SK-N-SH (cell line): ENCODE data around the gene EXOC6B. TPM values are rescaled to one million over a fixed set of nuclear protein-coding genes. Genes with fewer than 3 reads are reported as not detected.
A peak's percentile ranks its signal among the peaks of the same experiment; 100 is the strongest.

Source experiments
- CTCF ChIA-PET: fragments of 300-600, 350-600 bp; formaldehyde crosslinking; extraction: SDS; loops from one replicate; lab custom pipeline; 2021; lab: Yijun Ruan, JAX
- POLR2A ChIA-PET: fragments of 350-600 bp; sonication (Branson Sonifier 250); formaldehyde crosslinking; extraction: SDS; loops from one replicate; lab custom pipeline; 2020; ENCODE audit warnings: antibody characterized with exemption, inconsistent platforms; lab: Yijun Ruan, JAX
- DNase-seq: peaks from one replicate; pipeline ENCODE4 v3.0.0; 2012
- H2AFZ ChIP-seq: fragments of 200-600 bp; sonication (generic); 2 replicates; pipeline ENCODE4 v1.8.1; 2016; ENCODE audit warnings: antibody characterized with exemption, mild to moderate bottlenecking, low read depth
- H3F3A ChIP-seq: fragments of 200-600 bp; sonication (generic); replicated peaks from 2 replicates; pipeline ENCODE3; 2016; ENCODE audit warnings: antibody characterized with exemption, mild to moderate bottlenecking; ENCODE audit not compliant: insufficient read depth
- H3K27ac ChIP-seq, 2 experiments: fragments of 200-500 bp in 1 of 2; fragments of 200-600 bp in 1 of 2; sonication (Bioruptor generic) in 1 of 2; sonication (generic), shearing (Covaris generic) in 1 of 2; 2 replicates each; pipeline versions ENCODE4 v1.5.1 to v1.6.1; 2014 to 2016; ENCODE audit warnings: low read depth in 2 of 2, inconsistent platforms in 1 of 2, low read length in 1 of 2, mild to moderate bottlenecking in 1 of 2, mixed read lengths in 1 of 2
- H3K27me3 ChIP-seq: fragments of 200-600 bp; sonication (generic), shearing (Covaris generic); 2 replicates; pipeline ENCODE4 v1.6.1; 2016; ENCODE audit warnings: mixed run types; ENCODE audit not compliant: insufficient read depth
- H3K36me3 ChIP-seq, 2 experiments: fragments of 200-500 bp in 1 of 2; fragments of 200-600 bp in 1 of 2; sonication (Bioruptor generic) in 1 of 2; sonication (generic) in 1 of 2; replicated peaks in 1 of 2; 2 replicates each; pipeline versions ENCODE3 to v1.5.1; 2014 to 2016; ENCODE audit warnings: low read length in 1 of 2, mild to moderate bottlenecking in 1 of 2; ENCODE audit not compliant: insufficient read depth in 2 of 2, control insufficient read depth in 1 of 2
- H3K4me1 ChIP-seq, 2 experiments: fragments of 200-500 bp in 1 of 2; fragments of 200-600 bp in 1 of 2; sonication (Bioruptor generic) in 1 of 2; sonication (generic), shearing (Covaris generic) in 1 of 2; 2 replicates each; pipeline versions ENCODE4 v1.5.1 to v1.6.1; 2014 to 2016; ENCODE audit warnings: low read depth in 1 of 2, low read length in 1 of 2, mixed run types in 1 of 2; ENCODE audit not compliant: insufficient read depth in 2 of 2, control insufficient read depth in 1 of 2
- H3K4me2 ChIP-seq: fragments of 200-600 bp; sonication (generic), shearing (Covaris generic); 2 replicates; pipeline ENCODE4 v1.6.1; 2017; ENCODE audit warnings: mixed run types
- H3K4me3 ChIP-seq, 2 experiments: fragments of 200-500 bp in 1 of 2; fragments of 200-600 bp in 1 of 2; sonication (Bioruptor generic) in 1 of 2; sonication (generic), shearing (Covaris generic) in 1 of 2; 2 replicates each; pipeline versions ENCODE4 v1.5.1 to v1.8.1; 2014 to 2016; ENCODE audit warnings: low read depth in 2 of 2, inconsistent platforms in 1 of 2, low read length in 1 of 2, mild to moderate bottlenecking in 1 of 2, mixed read lengths in 1 of 2, moderate library complexity in 1 of 2
- H3K79me2 ChIP-seq: fragments of 200-600 bp; sonication (generic); 2 replicates; pipeline ENCODE4 v1.8.1; 2017; ENCODE audit warnings: mild to moderate bottlenecking; ENCODE audit not compliant: insufficient read depth
- H3K9ac ChIP-seq: fragments of 200-600 bp; sonication (generic); 2 replicates; pipeline ENCODE4 v1.6.1; 2017; ENCODE audit warnings: mixed run types
- H3K9me2 ChIP-seq: fragments of 200-600 bp; sonication (generic); 2 replicates; pipeline ENCODE4 v1.6.1; 2017; ENCODE audit warnings: mixed run types
- H3K9me3 ChIP-seq: fragments of 200-600 bp; sonication (generic); 2 replicates; pipeline ENCODE4 v1.6.1; 2017; ENCODE audit warnings: mixed run types, mild to moderate bottlenecking, moderate library complexity
- H4K20me1 ChIP-seq: fragments of 200-600 bp; sonication (generic); 2 replicates; pipeline ENCODE4 v1.6.1; 2017; ENCODE audit warnings: mild to moderate bottlenecking, mixed run types; ENCODE audit not compliant: insufficient read depth
- CTCF ChIP-seq: fragments of 200-600 bp; sonication (generic); IDR thresholded peaks from 2 replicates; pipeline ENCODE4 v1.6.1; 2017; ENCODE audit warnings: antibody characterized with exemption, mild to moderate bottlenecking, moderate library complexity
- FOXJ3 ChIP-seq: sonication (generic); formaldehyde crosslinking; IDR thresholded peaks from 2 replicates; pipeline ENCODE4 v1.5.1; 2020; ENCODE audit warnings: mild to moderate bottlenecking, missing genetic modification reagents
- MAX ChIP-seq: IDR thresholded peaks from 2 replicates; pipeline ENCODE4 v1.4.0; 2012; ENCODE audit warnings: low read depth
- RAD21 ChIP-seq: IDR thresholded peaks from 2 replicates; pipeline ENCODE4 v1.6.1; 2012; ENCODE audit warnings: mild to moderate bottlenecking, low read length
- RCOR1 ChIP-seq: fragments of 150-350 bp; IDR thresholded peaks from 2 replicates; pipeline ENCODE4 v1.6.1; 2017; ENCODE audit warnings: antibody characterized with exemption, low read length
- SMC3 ChIP-seq: IDR thresholded peaks from 2 replicates; pipeline ENCODE4 v1.6.1; 2012; ENCODE audit warnings: low read depth, low read length, improper control_type of control experiment
- TAF1 ChIP-seq: IDR thresholded peaks from 2 replicates; pipeline ENCODE4 v1.6.1; 2012; ENCODE audit warnings: low read depth, mild to moderate bottlenecking, low read length, moderate library complexity, borderline replicate concordance
- USF2 ChIP-seq: fragments of 150-350 bp; IDR thresholded peaks from 2 replicates; pipeline ENCODE4 v1.6.1; 2017; ENCODE audit warnings: antibody characterized with exemption, low read length, low read depth, borderline replicate concordance
- YY1 ChIP-seq: IDR thresholded peaks from 2 replicates; pipeline ENCODE4 v1.4.0; 2012; ENCODE audit warnings: low read depth, mild to moderate bottlenecking
- ZBTB33 ChIP-seq: IDR thresholded peaks from 2 replicates; pipeline ENCODE4 v1.4.0; 2012; ENCODE audit warnings: low read depth, borderline replicate concordance
- WGBS: methylation state at CpG from one replicate; pipeline ENCODE4 v1.1.6; 2017; ENCODE audit warnings: low lambda C conversion rate; 5-methylcytosine and 5-hydroxymethylcytosine counted together
- polyA plus RNA-seq, 3 experiments: library from polyadenylated mRNA; depleted of rRNA; stranded (reverse); fragments of >200 nt; gene quantifications; 2 replicates each; pipeline ENCODE4 v1.2.3, GENCODE V29; 2012

Gene EXOC6B
- polyA plus RNA-seq, 1 of the 3 experiments (the other 2 are of a cell fraction) = 7.4 TPM

- H3K36me3 ChIP-seq = no peaks in the 10 kb centered on the region
- POLR2A ChIA-PET = no interaction called here
- no peak overlapping the region for H3K27ac ChIP-seq
- CTCF ChIA-PET = interaction anchor here (0.6 to 7.9 kb wide), 57 partner anchors 8 to 1317 kb away, joined by 3 to 116 read pairs (median 4); partner anchors contain the start of gene SPR
- TF ChIP-seq MAX = 0 out of 2 replicates have a peak, but pooled peaks have one; percentile 15
- peak; percentile 81 for TF ChIP-seq SMC3
- no peak for TF ChIP-seq ZBTB33
- no peak for TF ChIP-seq YY1
- no peak for TF ChIP-seq USF2
- TF ChIP-seq CTCF = peak; percentile 95
- TF ChIP-seq RCOR1 = peak; percentile 58
- peak; percentile 75 for TF ChIP-seq RAD21
- no peak for TF ChIP-seq TAF1
- TF ChIP-seq, all 33 proteins: peak for 5
- WGBS = 11% methylated on average over 28 of the region's 33 CpGs
- H4K20me1 ChIP-seq = no peaks in the 10 kb centered on the region
- H3K9ac ChIP-seq = no peak overlapping the region
- peaks cover 5% of the 10 kb centered on the region; the same call in 1 of the 2 replicates for H3K27me3 ChIP-seq
- peak overlapping the region; percentile 73 for H3K4me2 ChIP-seq
- H3K9me3 ChIP-seq = no peaks in the 10 kb centered on the region
- DNase-seq = peak; percentile 91
- H3K79me2 ChIP-seq = no peaks in the 10 kb centered on the region
- peaks cover 0 to 9% of the 10 kb centered on the region in 2 experiments; a peak in 1 of 4 replicates for H3K4me1 ChIP-seq
- no peaks in the 10 kb centered on the region for H3K9me2 ChIP-seq
- H3K4me3 ChIP-seq = peak overlapping the region; percentile 31 to 37
- H2AFZ ChIP-seq = 0 out of 2 replicates have a peak overlapping the region, but pooled peaks have one; percentile 54
- H3F3A ChIP-seq = no peaks in the 10 kb centered on the region
Observed at GRCh38 chr2:72862239-72862988, 36.6 kb upstream of the EXOC6B start.

GRCh38 chr2:72859831-72860262 is 34.0 kb upstream of the EXOC6B start:
- H3K79me2 ChIP-seq = no peaks in the 10 kb centered on the region
- 2% methylated on average over 3 of the region's 3 CpGs for WGBS
- no peak overlapping the region for H3K9ac ChIP-seq
- peak; percentile 65 for DNase-seq
- H3K9me3 ChIP-seq = no peaks in the 10 kb centered on the region
- no peak overlapping the region for H3K4me3 ChIP-seq
- no peaks in the 10 kb centered on the region for H3K36me3 ChIP-seq
- H3F3A ChIP-seq = no peaks in the 10 kb centered on the region
- POLR2A ChIA-PET = no interaction called here
- no peak overlapping the region for H2AFZ ChIP-seq
- TF ChIP-seq CTCF = peak; percentile 78
- TF ChIP-seq FOXJ3 = no peak
- peak; percentile 81 for TF ChIP-seq RAD21
- peak; percentile 84 for TF ChIP-seq SMC3
- CTCF ChIA-PET = interaction anchor here (0.6 to 7.9 kb wide), 37 partner anchors 8 to 1325 kb away, joined by 3 to 116 read pairs (median 4); partner anchors contain the start of gene SPR
- no peak overlapping the region for H3K4me2 ChIP-seq
- no peak overlapping the region for H3K27ac ChIP-seq
- peaks cover 0 to 9% of the 10 kb centered on the region in 2 experiments; a peak in 1 of 4 replicates for H3K4me1 ChIP-seq
- H3K27me3 ChIP-seq = peaks cover 11% of the 10 kb centered on the region; the same call in 1 of the 2 replicates
- no peaks in the 10 kb centered on the region for H3K9me2 ChIP-seq
- no peaks in the 10 kb centered on the region for H4K20me1 ChIP-seq
